ENCODE results near the gene MYCBP2.
A peak's percentile ranks its signal among the peaks of the same experiment; 100 is the strongest.
"Not testable (repeated sequence)": the region's sequence is repeated elsewhere in the genome, so short reads cannot be mapped to it uniquely, and the experiment has no call there.

MYCBP2 gene

GRCh38 chr13:77338329-77338728 lies 11.4 kb upstream of the MYCBP2 start:
- no peak for DNase-seq

- DNase-seq, result no peak
These were observed 10.3 kb upstream of the MYCBP2 start for GRCh38 chr13:77337159-77337558.

- no peak for DNase-seq
These were observed 8.6 kb upstream of the MYCBP2 start for GRCh38 chr13:77335543-77335942.

- DNase-seq, result no peak
These were observed 6.7 kb upstream of the MYCBP2 start for GRCh38 chr13:77333594-77333993.

GRCh38 chr13:77331421-77331820 lies 4.5 kb upstream of the MYCBP2 start:
- no peak for DNase-seq

GRCh38 chr13:77329911-77330584 lies 3.2 kb upstream of the MYCBP2 start:
- no peak for DNase-seq

GRCh38 chr13:77329133-77329910 lies 2.4 kb upstream of the MYCBP2 start:
- peak; percentile 81 for DNase-seq

GRCh38 chr13:77328819-77329132 lies 1.9 kb upstream of the MYCBP2 start:
- DNase-seq, result no peak

GRCh38 chr13:77325371-77325980 lies 1.4 kb downstream of the MYCBP2 start:
- DNase-seq, result no peak

- DNase-seq, result no peak
These were observed 3.0 kb downstream of the MYCBP2 start for GRCh38 chr13:77323858-77324257.

- no peak for DNase-seq
These were observed 7.4 kb downstream of the MYCBP2 start for GRCh38 chr13:77319536-77319935.

GRCh38 chr13:77318741-77319140 lies 8.2 kb downstream of the MYCBP2 start:
- no peak for DNase-seq

- DNase-seq, result no peak
These were observed 10.5 kb downstream of the MYCBP2 start for GRCh38 chr13:77316430-77316829.

GRCh38 chr13:77315509-77315908 lies 11.4 kb downstream of the MYCBP2 start:
- not testable (repeated sequence) for DNase-seq

GRCh38 chr13:77313923-77314322 lies 13.0 kb downstream of the MYCBP2 start:
- no peak for DNase-seq

GRCh38 chr13:77312311-77312710 lies 14.6 kb downstream of the MYCBP2 start:
- no peak for DNase-seq

GRCh38 chr13:77310579-77311279 lies 16.2 kb downstream of the MYCBP2 start:
- DNase-seq, result no peak

- no peak for DNase-seq
These were observed 16.7 kb downstream of the MYCBP2 start for GRCh38 chr13:77310161-77310560.

- no peak for DNase-seq
These were observed 17.6 kb downstream of the MYCBP2 start for GRCh38 chr13:77309254-77309653.

GRCh38 chr13:77306458-77306857 lies 20.4 kb downstream of the MYCBP2 start:
- DNase-seq, result no peak

- DNase-seq, result no peak
These were observed 21.6 kb downstream of the MYCBP2 start for GRCh38 chr13:77305266-77305665.

GRCh38 chr13:77300176-77301037 lies 26.5 kb downstream of the MYCBP2 start:
- DNase-seq, result peak; percentile 7

- DNase-seq, result no peak
These were observed 27.3 kb downstream of the MYCBP2 start for GRCh38 chr13:77299587-77299986.
